Esophagus squamous epithelium (tissue), 5 donors: Measurements from ENCODE around the gene KAZN. TPM values are rescaled to one million over a fixed set of nuclear protein-coding genes. Genes with fewer than 3 reads are reported as not detected.

Experiments
- DNase-seq: peaks from one replicate; lab custom pipeline; 2025; lab: John Stamatoyannopoulos, UW
- H3K27ac ChIP-seq, 4 donors: fragments of 200-600 bp; sonication (generic); one replicate each; pipeline ENCODE4 v1.5.1; 2016 to 2019; ENCODE audit warnings: mild to moderate bottlenecking in 1 of 4
- H3K27me3 ChIP-seq, 4 donors: fragments of 200-600 bp; sonication (generic); 1 replicate in 3 of 4; 2 replicates in 1 of 4; pipeline versions ENCODE4 v1.5.1 to v1.6.0; 2017 to 2021; ENCODE audit warnings: antibody characterized with exemption in 1 of 4
- H3K36me3 ChIP-seq, 3 donors: fragments of 200-600 bp; sonication (generic); one replicate each; pipeline ENCODE4 v1.5.1; 2016 to 2019
- H3K4me1 ChIP-seq, 3 donors: fragments of 200-600 bp; sonication (generic); one replicate each; pipeline ENCODE4 v1.5.1; 2017 to 2019
- H3K4me3 ChIP-seq, 4 donors: fragments of 200-600 bp; sonication (generic); 1 replicate in 3 of 4; 2 replicates in 1 of 4; pipeline ENCODE4 v1.5.1; 2016 to 2019; ENCODE audit warnings: mild to moderate bottlenecking in 2 of 4, moderate library complexity in 1 of 4
- H3K9me3 ChIP-seq, 3 donors: fragments of 200-600 bp; sonication (generic); one replicate each; pipeline ENCODE4 v1.5.1; 2016 to 2019
- CTCF ChIP-seq, 6 experiments: fragments of 450-650 bp in 4 of 6; fragments of 200-600 bp in 2 of 6; sonication (generic) in 2 of 6; IDR thresholded peaks; one replicate each; pipeline ENCODE4 v1.5.1; 2016 to 2019; ENCODE audit warnings: antibody characterized with exemption in 6 of 6, mild to moderate bottlenecking in 4 of 6, moderate library complexity in 4 of 6
- POLR2A ChIP-seq, 4 donors: fragments of 450-650 bp; IDR thresholded peaks; one replicate each; pipeline ENCODE4 v1.6.1; 2017; ENCODE audit warnings: antibody characterized with exemption in 4 of 4, mild to moderate bottlenecking in 4 of 4, moderate library complexity in 3 of 4
- WGBS, 2 donors: methylation state at CpG; one replicate each; pipeline ENCODE4 v1.1.5; 2018; 5-methylcytosine and 5-hydroxymethylcytosine counted together
- intact Hi-C: fragments of 100-400 bp; cut with DNase I; formaldehyde crosslinking; loops from one replicate; pipeline ENCODE4 v1.15.0; 2022
- total RNA-seq, 4 donors: library from RNA; depleted of rRNA; stranded (reverse); fragments of >200 nt; gene quantifications; one replicate each; pipeline ENCODE4 v1.1.0, GENCODE V29; 2016
- donor health status: DM: yes; HTN: yes; CAD: no.

The KAZN gene
- total RNA-seq, 4 donors from 2014 or later = 25.0 to 54.5 (median 30.8) TPM

GRCh38 chr1:15110867-15111230 lies 512.4 kb downstream of the KAZN start:
- Histone ChIP-seq H3K27ac (no peak overlapping the region), H3K36me3 (no peaks in the 10 kb centered on the region), H3K27me3 (peaks cover 0 to 10% (median 0%) of the 10 kb centered on the region in 4 donors), H3K9me3 (no peaks in the 10 kb centered on the region), H3K4me3 (no peak overlapping the region), H3K4me1 (no peaks in the 10 kb centered on the region)
- DNase-seq = no peak
- 79% methylated on average over 2 of the region's 2 CpGs; no CpG with 5 or more reads in 1 of the 2 donors for WGBS, 2 donors
- no peak for TF ChIP-seq CTCF (IDR thresholded peaks at IDR 0.05)
- TF ChIP-seq POLR2A (IDR thresholded peaks at IDR 0.05) = no peak
- intact Hi-C loops = no loop called here

- no peak for DNase-seq
- Histone ChIP-seq H3K27ac (no peak overlapping the region), H3K4me1 (peaks cover 0 to 9% (median 0%) of the 10 kb centered on the region in 3 donors), H3K27me3 (peaks cover 0 to 4% (median 0%) of the 10 kb centered on the region in 4 donors), H3K9me3 (no peaks in the 10 kb centered on the region), H3K36me3 (no peaks in the 10 kb centered on the region), H3K4me3 (no peak overlapping the region)
- no peak for TF ChIP-seq CTCF (IDR thresholded peaks at IDR 0.05)
- TF ChIP-seq POLR2A (IDR thresholded peaks at IDR 0.05) = no peak
- intact Hi-C loops = no loop called here
- 85 to 90% methylated on average over 4 to 5 of the region's 5 CpGs for WGBS, 2 donors
Observed at GRCh38 chr1:15113146-15113545, 514.7 kb downstream of the KAZN start.

GRCh38 chr1:15114884-15115283 lies 516.4 kb downstream of the KAZN start:
- Histone ChIP-seq H3K9me3 (no peaks in the 10 kb centered on the region), H3K36me3 (no peaks in the 10 kb centered on the region), H3K4me3 (no peak overlapping the region), H3K27me3 (peaks cover 0 to 4% (median 0%) of the 10 kb centered on the region in 4 donors), H3K27ac (no peak overlapping the region), H3K4me1 (peaks cover 0 to 9% (median 0%) of the 10 kb centered on the region in 3 donors)
- DNase-seq = no peak
- intact Hi-C loops = no loop called here
- 83% methylated on average over 1 of the region's 13 CpGs; no CpG with 5 or more reads in 1 of the 2 donors for WGBS, 2 donors
- TF ChIP-seq CTCF (IDR thresholded peaks at IDR 0.05) (no peak), POLR2A (IDR thresholded peaks at IDR 0.05) (no peak)

GRCh38 chr1:15115542-15116330 lies 517.3 kb downstream of the KAZN start:
- no peak for DNase-seq
- no peak overlapping the region for H3K4me3 ChIP-seq
- TF ChIP-seq CTCF (IDR thresholded peaks at IDR 0.05) (no peak), POLR2A (IDR thresholded peaks at IDR 0.05) (no peak)
- no peak overlapping the region for H3K27ac ChIP-seq
- H3K4me1 ChIP-seq = peaks cover 0 to 9% (median 0%) of the 10 kb centered on the region in 3 donors
- 87 to 91% methylated on average over 14 to 15 of the region's 15 CpGs for WGBS, 2 donors
- H3K9me3 ChIP-seq = no peaks in the 10 kb centered on the region
- H3K36me3 ChIP-seq = no peaks in the 10 kb centered on the region
- intact Hi-C loops = no loop called here
- H3K27me3 ChIP-seq = peaks cover 0 to 4% (median 0%) of the 10 kb centered on the region in 4 donors

GRCh38 chr1:15116966-15117365 lies 518.5 kb downstream of the KAZN start:
- Histone ChIP-seq H3K36me3 (no peaks in the 10 kb centered on the region), H3K4me3 (no peak overlapping the region), H3K4me1 (peaks cover 0 to 9% (median 0%) of the 10 kb centered on the region in 3 donors), H3K27me3 (peaks cover 0 to 4% (median 0%) of the 10 kb centered on the region in 4 donors), H3K27ac (no peak overlapping the region), H3K9me3 (no peaks in the 10 kb centered on the region)
- TF ChIP-seq CTCF (IDR thresholded peaks at IDR 0.05) = no peak
- no peak for TF ChIP-seq POLR2A (IDR thresholded peaks at IDR 0.05)
- no peak for DNase-seq
- intact Hi-C loops = no loop called here
- WGBS, 2 donors = 31 to 63% methylated on average over 3 to 5 of the region's 5 CpGs
